Measurements from ENCODE around the gene PPME1. TPM values are rescaled to one million over a fixed set of nuclear protein-coding genes. Genes with fewer than 3 reads are reported as not detected.

Gene PPME1
- total and polyA plus RNA-seq, 12 donors = 24.2 to 35.3 (median 30.0) TPM

DNA sequence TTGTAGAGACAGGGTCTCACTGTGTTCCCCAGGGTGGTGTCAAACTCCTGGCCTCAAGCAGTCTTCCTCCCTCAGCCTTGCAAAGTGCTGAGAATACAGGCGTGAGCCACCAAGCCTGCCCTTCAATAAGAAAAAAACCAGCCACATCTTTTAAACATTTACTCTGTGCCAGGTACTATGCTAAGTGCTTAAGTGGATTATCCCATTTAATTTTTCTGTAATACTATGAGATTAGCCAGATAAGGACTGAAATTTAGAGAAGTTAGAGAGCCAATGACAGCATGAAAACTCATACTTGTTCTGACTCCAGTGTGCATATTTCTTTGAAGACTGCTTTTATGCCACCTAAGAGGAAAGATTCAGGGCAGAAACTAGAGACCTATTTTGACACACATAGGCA lies 35.7 kb downstream of the PPME1 start:
- no peaks in the 10 kb centered on the region for H3K9me3 ChIP-seq
- H3K4me3 ChIP-seq = no peak overlapping the region
- WGBS, 2 donors = 98 to 100% methylated on average over 1 of the region's 1 CpG
- no peak for ATAC-seq
- no peak for DNase-seq
- H3K27me3 ChIP-seq = no peaks in the 10 kb centered on the region
- intact Hi-C loops (cut with DNase I) = no loop called here
- no peak overlapping the region for H3K27ac ChIP-seq
- TF ChIP-seq, protein P1, sequence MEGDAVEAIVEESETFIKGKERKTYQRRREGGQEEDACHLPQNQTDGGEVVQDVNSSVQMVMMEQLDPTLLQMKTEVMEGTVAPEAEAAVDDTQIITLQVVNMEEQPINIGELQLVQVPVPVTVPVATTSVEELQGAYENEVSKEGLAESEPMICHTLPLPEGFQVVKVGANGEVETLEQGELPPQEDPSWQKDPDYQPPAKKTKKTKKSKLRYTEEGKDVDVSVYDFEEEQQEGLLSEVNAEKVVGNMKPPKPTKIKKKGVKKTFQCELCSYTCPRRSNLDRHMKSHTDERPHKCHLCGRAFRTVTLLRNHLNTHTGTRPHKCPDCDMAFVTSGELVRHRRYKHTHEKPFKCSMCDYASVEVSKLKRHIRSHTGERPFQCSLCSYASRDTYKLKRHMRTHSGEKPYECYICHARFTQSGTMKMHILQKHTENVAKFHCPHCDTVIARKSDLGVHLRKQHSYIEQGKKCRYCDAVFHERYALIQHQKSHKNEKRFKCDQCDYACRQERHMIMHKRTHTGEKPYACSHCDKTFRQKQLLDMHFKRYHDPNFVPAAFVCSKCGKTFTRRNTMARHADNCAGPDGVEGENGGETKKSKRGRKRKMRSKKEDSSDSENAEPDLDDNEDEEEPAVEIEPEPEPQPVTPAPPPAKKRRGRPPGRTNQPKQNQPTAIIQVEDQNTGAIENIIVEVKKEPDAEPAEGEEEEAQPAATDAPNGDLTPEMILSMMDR (IDR thresholded peaks at IDR 0.05) = no peak
- no peaks in the 10 kb centered on the region for H3K4me1 ChIP-seq
- H3K36me3 ChIP-seq = peaks cover 0 to 80% (median 16%) of the 10 kb centered on the region in 9 donors

DNA sequence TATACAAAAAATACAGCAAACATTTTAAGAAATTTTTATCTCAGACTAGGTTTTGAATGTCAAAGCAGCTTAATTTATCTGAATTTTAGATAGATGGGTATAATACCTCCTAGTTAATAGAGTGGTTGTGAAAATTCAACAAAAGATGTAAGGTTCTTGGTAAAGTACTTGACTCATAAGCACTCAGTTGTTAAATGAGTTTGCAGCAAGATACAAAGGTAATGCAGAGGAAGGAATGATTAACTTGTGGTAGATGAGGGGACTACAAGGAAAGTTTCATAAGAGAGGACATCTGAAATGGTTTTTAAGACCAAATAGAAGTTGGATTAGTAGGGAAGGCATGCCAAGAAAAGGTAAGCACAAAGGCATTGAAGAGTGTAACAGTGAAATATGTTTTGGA lies 37.4 kb downstream of the PPME1 start:
- Histone ChIP-seq H3K4me1 (no peaks in the 10 kb centered on the region), H3K9me3 (peaks cover 0 to under 1% (median 0%) of the 10 kb centered on the region in 11 donors), H3K36me3 (peaks cover 0 to 98% (median 16%) of the 10 kb centered on the region in 9 donors), H3K27ac (no peak overlapping the region), H3K4me3 (no peak overlapping the region), H3K27me3 (no peaks in the 10 kb centered on the region)
- TF ChIP-seq, protein P1 (IDR thresholded peaks at IDR 0.05) = no peak
- intact Hi-C loops (cut with DNase I) = no loop called here
- DNase-seq (no peak), ATAC-seq (no peak)

DNA sequence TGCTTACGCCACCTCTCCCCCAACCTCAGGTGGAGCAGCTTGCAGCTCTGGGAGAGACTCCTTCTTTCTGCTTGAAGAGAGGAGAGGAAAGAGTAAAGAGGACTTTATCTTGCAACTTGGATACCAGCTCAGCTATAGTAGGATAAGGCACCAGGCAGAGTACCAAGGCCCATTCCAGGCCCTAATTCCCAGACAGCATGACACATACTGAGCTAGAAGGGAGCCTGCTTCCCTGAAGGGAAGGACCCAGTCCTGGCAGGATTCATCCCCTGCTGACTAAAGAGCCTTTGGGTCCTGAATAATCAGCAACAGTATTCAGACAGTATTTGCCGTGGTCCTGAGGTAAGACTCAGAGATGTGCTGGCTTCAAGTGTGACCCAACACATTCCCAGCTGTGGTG lies 41.4 kb downstream of the PPME1 start:
- intact Hi-C loops (cut with DNase I) = no loop called here
- WGBS, 2 donors = 98% methylated on average over 2 of the region's 2 CpGs
- peaks cover 0 to 10% (median 0%) of the 10 kb centered on the region in 11 donors for H3K9me3 ChIP-seq
- no peaks in the 10 kb centered on the region for H3K27me3 ChIP-seq
- H3K36me3 ChIP-seq = peaks cover 0 to 80% (median 16%) of the 10 kb centered on the region in 9 donors
- no peak overlapping the region for H3K4me3 ChIP-seq
- ATAC-seq (peak in 3 of 8 donors; percentile 28 to 73 (median 65)), DNase-seq (no peak)
- H3K27ac ChIP-seq = no peak overlapping the region
- H3K4me1 ChIP-seq = no peaks in the 10 kb centered on the region
- TF ChIP-seq, protein P1 (IDR thresholded peaks at IDR 0.05) = no peak

DNA sequence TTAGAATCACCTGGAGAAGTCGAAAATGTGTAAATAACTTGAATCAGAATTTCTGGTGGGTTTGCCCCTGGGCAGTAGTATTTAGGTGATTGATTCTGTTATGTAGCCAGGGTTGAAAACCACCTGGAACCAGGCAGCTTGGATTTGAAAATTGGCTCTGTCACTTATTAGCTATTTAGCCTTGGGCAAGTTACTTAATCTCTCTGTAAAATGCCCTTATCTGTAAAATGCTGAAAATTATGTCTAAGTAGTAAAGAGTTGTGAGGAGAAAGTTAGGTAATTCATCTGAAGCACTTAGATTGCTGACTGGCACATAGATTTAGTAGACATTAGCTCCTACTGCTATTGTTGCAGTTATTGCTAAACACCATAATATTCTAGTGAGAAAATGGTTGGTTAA lies 49.3 kb downstream of the PPME1 start:
- TF ChIP-seq, protein P1 (IDR thresholded peaks at IDR 0.05) = no peak
- ATAC-seq = no peak
- Histone ChIP-seq H3K4me1 (no peaks in the 10 kb centered on the region), H3K27ac (no peak overlapping the region), H3K9me3 (no peaks in the 10 kb centered on the region), H3K27me3 (no peaks in the 10 kb centered on the region), H3K36me3 (peaks cover 0 to 18% (median 0%) of the 10 kb centered on the region in 9 donors), H3K4me3 (no peak overlapping the region)
- DNase-seq = no peak
- intact Hi-C loops (cut with DNase I) = no loop called here
- WGBS, 2 donors = 96 to 100% methylated on average over 1 of the region's 1 CpG
